H1 (cell line): Measurements from ENCODE around the gene CDHR5. TPM values are rescaled to one million over a fixed set of nuclear protein-coding genes. Genes with fewer than 3 reads are reported as not detected.

ENCODE experiments used
- CBX8 ChIP-seq: fragments of 300-800, 300-1000 bp; sonication (generic); IDR thresholded peaks from 2 replicates; pipeline ENCODE4 v1.7.1; 2016; ENCODE audit warnings: low read depth, low read length, borderline replicate concordance
- CEBPB ChIP-seq: IDR thresholded peaks from 2 replicates; pipeline ENCODE4 v1.6.1; 2012; ENCODE audit warnings: low read depth, low read length
- CHD1 ChIP-seq: IDR thresholded peaks from 2 replicates; pipeline ENCODE4 v1.6.1; 2012; ENCODE audit warnings: low read depth, low read length, improper control_type of control experiment
- CREB1 ChIP-seq: IDR thresholded peaks from 2 replicates; pipeline ENCODE4 v1.6.1; 2012; ENCODE audit warnings: inconsistent platforms
- EZH2 ChIP-seq: fragments of 200-600 bp; sonication (generic); IDR thresholded peaks from 2 replicates; pipeline ENCODE4 v1.7.1; 2012; ENCODE audit warnings: low read depth, mild to moderate bottlenecking, moderate library complexity, low read length, inconsistent platforms; ENCODE audit not compliant: severe bottlenecking
- HDAC2 ChIP-seq, 2 experiments: fragments of 300-600 bp in 1 of 2; sonication (generic) in 1 of 2; IDR thresholded peaks; 2 replicates each; pipeline ENCODE4 v1.6.1; 2011 to 2012; ENCODE audit warnings: low read depth in 2 of 2, low read length in 2 of 2, mild to moderate bottlenecking in 2 of 2, moderate library complexity in 2 of 2, borderline replicate concordance in 1 of 2, inconsistent platforms in 1 of 2
- MAFK ChIP-seq: IDR thresholded peaks from 2 replicates; pipeline ENCODE4 v1.6.1; 2012; ENCODE audit warnings: low read depth, mild to moderate bottlenecking, improper control_type of control experiment, low read length
- POLR2AphosphoS5 ChIP-seq: IDR thresholded peaks from 2 replicates; pipeline ENCODE4 v1.6.1; 2011; ENCODE audit warnings: low read depth, low read length
- SAP30 ChIP-seq: fragments of 300-600 bp; sonication (generic); IDR thresholded peaks from 2 replicates; pipeline ENCODE4 v1.7.1; 2012; ENCODE audit warnings: low read length, moderate library complexity, mild to moderate bottlenecking, inconsistent platforms; ENCODE audit not compliant: insufficient read depth, insufficient replicate concordance
- SIX5 ChIP-seq: IDR thresholded peaks from 2 replicates; pipeline ENCODE4 v1.6.1; 2011; ENCODE audit warnings: mild to moderate bottlenecking, low read depth, low read length
- SRF ChIP-seq: IDR thresholded peaks from 2 replicates; pipeline ENCODE4 v1.6.1; 2011; ENCODE audit warnings: mild to moderate bottlenecking, low read depth, low read length, moderate library complexity
- SUZ12 ChIP-seq: fragments of 200-600 bp; sonication (generic); IDR thresholded peaks from 2 replicates; pipeline ENCODE4 v1.6.1; 2012; ENCODE audit warnings: mild to moderate bottlenecking, inconsistent platforms, low read length, moderate library complexity, mixed read lengths
- polyA plus RNA-seq, 7 experiments: library from polyadenylated mRNA; depleted of rRNA in 3 of 7; stranded (reverse) in 5 of 7; unstranded in 2 of 7; fragments of >200 nt in 5 of 7; fragments of 200-250 nt in 2 of 7; gene quantifications; 1 replicate in 5 of 7; 2 replicates in 1 of 7; 4 replicates in 1 of 7; pipeline versions ENCODE4 v1.2.1 to v1.2.3, GENCODE V29; 2011 to 2013; ENCODE audit warnings: missing spikeins in 2 of 7, mixed read lengths in 2 of 7
- total RNA-seq: library from RNA; stranded (reverse); fragmentation: NEBNext Ultra II Directional; extraction: Animal tissue kit (Norgen Biotek cat#: 25700); gene quantifications from 2 replicates; pipeline ENCODE4 v1.2.1, GENCODE V29; 2021
- TF ChIP-seq, protein P1 (sequence below): fragments of 300-600 bp; sonication (generic); IDR thresholded peaks from 2 replicates; pipeline ENCODE4 v1.7.1; 2012; ENCODE audit warnings: low read length, moderate library complexity, mild to moderate bottlenecking, inconsistent platforms; ENCODE audit not compliant: insufficient replicate concordance

Gene CDHR5
- total and polyA plus RNA-seq, 2 of the 8 experiments (the other 6 are each of a cell fraction or from before 2014, with no cell fraction given): not detected

DNA sequence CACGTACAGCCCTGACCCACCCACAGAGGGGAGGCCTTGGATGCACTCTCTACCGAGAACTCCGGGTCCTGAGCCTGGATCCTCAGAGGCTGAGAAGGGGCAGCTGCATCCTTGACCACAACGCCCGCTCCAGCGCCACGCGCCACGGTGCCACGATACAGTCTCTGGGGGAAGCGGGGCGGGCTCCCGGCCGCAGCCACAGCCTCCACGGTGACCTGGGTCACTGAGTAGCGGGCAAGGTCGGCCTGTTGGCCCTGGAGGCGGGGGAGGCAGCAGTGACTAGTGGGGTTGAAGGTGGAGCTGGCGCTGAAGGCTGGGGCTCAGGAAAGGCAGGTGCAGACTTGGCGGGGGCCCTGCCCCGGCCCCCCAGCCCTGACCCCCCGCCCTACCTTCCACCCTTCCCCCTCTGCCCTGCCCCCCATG lies 5.1 kb downstream of the CDHR5 start (continued):
- TF ChIP-seq, protein P1, sequence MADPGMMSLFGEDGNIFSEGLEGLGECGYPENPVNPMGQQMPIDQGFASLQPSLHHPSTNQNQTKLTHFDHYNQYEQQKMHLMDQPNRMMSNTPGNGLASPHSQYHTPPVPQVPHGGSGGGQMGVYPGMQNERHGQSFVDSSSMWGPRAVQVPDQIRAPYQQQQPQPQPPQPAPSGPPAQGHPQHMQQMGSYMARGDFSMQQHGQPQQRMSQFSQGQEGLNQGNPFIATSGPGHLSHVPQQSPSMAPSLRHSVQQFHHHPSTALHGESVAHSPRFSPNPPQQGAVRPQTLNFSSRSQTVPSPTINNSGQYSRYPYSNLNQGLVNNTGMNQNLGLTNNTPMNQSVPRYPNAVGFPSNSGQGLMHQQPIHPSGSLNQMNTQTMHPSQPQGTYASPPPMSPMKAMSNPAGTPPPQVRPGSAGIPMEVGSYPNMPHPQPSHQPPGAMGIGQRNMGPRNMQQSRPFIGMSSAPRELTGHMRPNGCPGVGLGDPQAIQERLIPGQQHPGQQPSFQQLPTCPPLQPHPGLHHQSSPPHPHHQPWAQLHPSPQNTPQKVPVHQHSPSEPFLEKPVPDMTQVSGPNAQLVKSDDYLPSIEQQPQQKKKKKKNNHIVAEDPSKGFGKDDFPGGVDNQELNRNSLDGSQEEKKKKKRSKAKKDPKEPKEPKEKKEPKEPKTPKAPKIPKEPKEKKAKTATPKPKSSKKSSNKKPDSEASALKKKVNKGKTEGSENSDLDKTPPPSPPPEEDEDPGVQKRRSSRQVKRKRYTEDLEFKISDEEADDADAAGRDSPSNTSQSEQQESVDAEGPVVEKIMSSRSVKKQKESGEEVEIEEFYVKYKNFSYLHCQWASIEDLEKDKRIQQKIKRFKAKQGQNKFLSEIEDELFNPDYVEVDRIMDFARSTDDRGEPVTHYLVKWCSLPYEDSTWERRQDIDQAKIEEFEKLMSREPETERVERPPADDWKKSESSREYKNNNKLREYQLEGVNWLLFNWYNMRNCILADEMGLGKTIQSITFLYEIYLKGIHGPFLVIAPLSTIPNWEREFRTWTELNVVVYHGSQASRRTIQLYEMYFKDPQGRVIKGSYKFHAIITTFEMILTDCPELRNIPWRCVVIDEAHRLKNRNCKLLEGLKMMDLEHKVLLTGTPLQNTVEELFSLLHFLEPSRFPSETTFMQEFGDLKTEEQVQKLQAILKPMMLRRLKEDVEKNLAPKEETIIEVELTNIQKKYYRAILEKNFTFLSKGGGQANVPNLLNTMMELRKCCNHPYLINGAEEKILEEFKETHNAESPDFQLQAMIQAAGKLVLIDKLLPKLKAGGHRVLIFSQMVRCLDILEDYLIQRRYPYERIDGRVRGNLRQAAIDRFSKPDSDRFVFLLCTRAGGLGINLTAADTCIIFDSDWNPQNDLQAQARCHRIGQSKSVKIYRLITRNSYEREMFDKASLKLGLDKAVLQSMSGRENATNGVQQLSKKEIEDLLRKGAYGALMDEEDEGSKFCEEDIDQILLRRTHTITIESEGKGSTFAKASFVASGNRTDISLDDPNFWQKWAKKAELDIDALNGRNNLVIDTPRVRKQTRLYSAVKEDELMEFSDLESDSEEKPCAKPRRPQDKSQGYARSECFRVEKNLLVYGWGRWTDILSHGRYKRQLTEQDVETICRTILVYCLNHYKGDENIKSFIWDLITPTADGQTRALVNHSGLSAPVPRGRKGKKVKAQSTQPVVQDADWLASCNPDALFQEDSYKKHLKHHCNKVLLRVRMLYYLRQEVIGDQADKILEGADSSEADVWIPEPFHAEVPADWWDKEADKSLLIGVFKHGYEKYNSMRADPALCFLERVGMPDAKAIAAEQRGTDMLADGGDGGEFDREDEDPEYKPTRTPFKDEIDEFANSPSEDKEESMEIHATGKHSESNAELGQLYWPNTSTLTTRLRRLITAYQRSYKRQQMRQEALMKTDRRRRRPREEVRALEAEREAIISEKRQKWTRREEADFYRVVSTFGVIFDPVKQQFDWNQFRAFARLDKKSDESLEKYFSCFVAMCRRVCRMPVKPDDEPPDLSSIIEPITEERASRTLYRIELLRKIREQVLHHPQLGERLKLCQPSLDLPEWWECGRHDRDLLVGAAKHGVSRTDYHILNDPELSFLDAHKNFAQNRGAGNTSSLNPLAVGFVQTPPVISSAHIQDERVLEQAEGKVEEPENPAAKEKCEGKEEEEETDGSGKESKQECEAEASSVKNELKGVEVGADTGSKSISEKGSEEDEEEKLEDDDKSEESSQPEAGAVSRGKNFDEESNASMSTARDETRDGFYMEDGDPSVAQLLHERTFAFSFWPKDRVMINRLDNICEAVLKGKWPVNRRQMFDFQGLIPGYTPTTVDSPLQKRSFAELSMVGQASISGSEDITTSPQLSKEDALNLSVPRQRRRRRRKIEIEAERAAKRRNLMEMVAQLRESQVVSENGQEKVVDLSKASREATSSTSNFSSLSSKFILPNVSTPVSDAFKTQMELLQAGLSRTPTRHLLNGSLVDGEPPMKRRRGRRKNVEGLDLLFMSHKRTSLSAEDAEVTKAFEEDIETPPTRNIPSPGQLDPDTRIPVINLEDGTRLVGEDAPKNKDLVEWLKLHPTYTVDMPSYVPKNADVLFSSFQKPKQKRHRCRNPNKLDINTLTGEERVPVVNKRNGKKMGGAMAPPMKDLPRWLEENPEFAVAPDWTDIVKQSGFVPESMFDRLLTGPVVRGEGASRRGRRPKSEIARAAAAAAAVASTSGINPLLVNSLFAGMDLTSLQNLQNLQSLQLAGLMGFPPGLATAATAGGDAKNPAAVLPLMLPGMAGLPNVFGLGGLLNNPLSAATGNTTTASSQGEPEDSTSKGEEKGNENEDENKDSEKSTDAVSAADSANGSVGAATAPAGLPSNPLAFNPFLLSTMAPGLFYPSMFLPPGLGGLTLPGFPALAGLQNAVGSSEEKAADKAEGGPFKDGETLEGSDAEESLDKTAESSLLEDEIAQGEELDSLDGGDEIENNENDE: no peak
- TF ChIP-seq SIX5 (no peak), CEBPB (no peak), EZH2 (no peak), POLR2AphosphoS5 (no peak), CREB1 (no peak), MAFK (no peak), HDAC2 (IDR thresholded peaks at IDR 0.05; ENCODE audit: borderline replicate concordance in 1 of 2, low read depth in 2 of 2, low read length in 2 of 2) (no peak), SUZ12 (no peak), CHD1 (no peak), SAP30 (no peak), SRF (no peak), CBX8 (no peak)
